HEK293 (cell line): ENCODE data around the gene TMEM239.

ENCODE experiments used
- CTCF ChIA-PET: fragments of 350-600 bp; formaldehyde crosslinking; extraction: SDS; loops from one replicate; lab custom pipeline; 2021; ENCODE audit warnings: antibody characterized with exemption; lab: Yijun Ruan, JAX
- POLR2A ChIA-PET: fragments of 300-600 bp; formaldehyde crosslinking; extraction: SDS; loops from one replicate; lab custom pipeline; 2020; ENCODE audit warnings: antibody characterized with exemption, inconsistent platforms; lab: Yijun Ruan, JAX
- H3K27ac ChIP-seq: fragments of 200-500 bp; sonication (Bioruptor generic); 2 replicates; pipeline ENCODE4 v1.5.1; 2014; ENCODE audit warnings: low read depth, low read length, control low read depth, inconsistent platforms; ENCODE audit errors: extremely low read depth
- H3K36me3 ChIP-seq, 2 experiments: fragments of 200-500 bp in 1 of 2; sonication (Bioruptor generic) in 1 of 2; 1 replicate in 1 of 2; 2 replicates in 1 of 2; pipeline ENCODE4 v1.5.1; 2014 to 2017; ENCODE audit warnings: inconsistent platforms in 2 of 2, low read length in 2 of 2; ENCODE audit not compliant: control insufficient read depth in 2 of 2, insufficient read depth in 1 of 2
- H3K4me1 ChIP-seq: fragments of 200-500 bp; sonication (Bioruptor generic); 2 replicates; pipeline ENCODE4 v1.5.1; 2014; ENCODE audit warnings: mild to moderate bottlenecking, low read length, inconsistent platforms; ENCODE audit not compliant: control insufficient read depth, insufficient read depth
- H3K4me3 ChIP-seq: 2 replicates; pipeline ENCODE4 v1.5.1; 2011; ENCODE audit warnings: low read depth, mild to moderate bottlenecking, control low read depth, low read length, moderate library complexity
- H3K9me3 ChIP-seq: fragments of 200-500 bp; sonication (Bioruptor generic); 2 replicates; pipeline ENCODE4 v1.5.1; 2014; ENCODE audit warnings: low read depth, low read length, inconsistent platforms; ENCODE audit not compliant: control insufficient read depth, insufficient read depth
- ATF2 ChIP-seq: fragments of 450-650 bp; formaldehyde crosslinking; IDR thresholded peaks from 2 replicates; pipeline ENCODE4 v1.5.1; 2016; ENCODE audit warnings: missing biosample characterization, missing genetic modification characterization, low read depth
- EGR2 ChIP-seq: fragments of 450-650 bp; formaldehyde crosslinking; IDR thresholded peaks from 2 replicates; pipeline ENCODE4 v1.5.1; 2016; ENCODE audit warnings: low read depth, missing biosample characterization, missing genetic modification characterization
- MEIS1 ChIP-seq: sonication (generic); formaldehyde crosslinking; IDR thresholded peaks from 2 replicates; pipeline ENCODE4 v1.8.1; 2022; ENCODE audit warnings: missing genetic modification reagents, mild to moderate bottlenecking, borderline replicate concordance
- PRDM4 ChIP-seq: fragments of 450-650 bp; formaldehyde crosslinking; IDR thresholded peaks from 2 replicates; pipeline ENCODE4 v1.5.1; 2017; ENCODE audit warnings: missing biosample characterization, missing genetic modification characterization
- REST ChIP-seq: fragments of 450-650 bp; formaldehyde crosslinking; IDR thresholded peaks from 2 replicates; pipeline ENCODE4 v1.5.1; 2016; ENCODE audit warnings: missing biosample characterization, missing genetic modification characterization
- TRIM28 ChIP-seq: IDR thresholded peaks from 2 replicates; pipeline ENCODE4 v1.6.1; 2011; ENCODE audit warnings: low read length, control low read depth, borderline replicate concordance
- ZBTB20 ChIP-seq: fragments of 450-650 bp; formaldehyde crosslinking; IDR thresholded peaks from 2 replicates; pipeline ENCODE4 v1.5.1; 2016; ENCODE audit warnings: missing biosample characterization, missing genetic modification characterization
- ZBTB21 ChIP-seq: fragments of 450-650 bp; formaldehyde crosslinking; IDR thresholded peaks from 2 replicates; pipeline ENCODE4 v1.5.1; 2017; ENCODE audit warnings: missing biosample characterization, missing genetic modification characterization
- ZBTB8A ChIP-seq: fragments of 450-650 bp; formaldehyde crosslinking; IDR thresholded peaks from 2 replicates; pipeline ENCODE4 v1.5.1; 2016; ENCODE audit warnings: missing biosample characterization, missing genetic modification characterization
- ZNF140 ChIP-seq: fragments of 450-650 bp; formaldehyde crosslinking; IDR thresholded peaks from 2 replicates; pipeline ENCODE4 v1.5.1; 2016; ENCODE audit warnings: missing biosample characterization, missing genetic modification characterization
- ZNF202 ChIP-seq: fragments of 450-650 bp; formaldehyde crosslinking; IDR thresholded peaks from 2 replicates; pipeline ENCODE4 v1.5.1; 2016; ENCODE audit warnings: missing biosample characterization, missing genetic modification characterization, borderline replicate concordance
- ZNF214 ChIP-seq: fragments of 450-650 bp; formaldehyde crosslinking; IDR thresholded peaks from 2 replicates; pipeline ENCODE4 v1.5.1; 2017; ENCODE audit warnings: missing biosample characterization, mild to moderate bottlenecking, missing genetic modification characterization, borderline replicate concordance
- ZNF488 ChIP-seq: fragments of 450-650 bp; formaldehyde crosslinking; IDR thresholded peaks from 2 replicates; pipeline ENCODE4 v1.5.1; 2016; ENCODE audit warnings: missing biosample characterization, missing genetic modification characterization
- ZNF596 ChIP-seq: fragments of 450-650 bp; IDR thresholded peaks from 2 replicates; pipeline ENCODE4 v1.5.0; 2018; ENCODE audit warnings: missing biosample characterization, mild to moderate bottlenecking, missing genetic modification characterization, moderate library complexity
- ZNF623 ChIP-seq: fragments of 450-650 bp; formaldehyde crosslinking; IDR thresholded peaks from 2 replicates; pipeline ENCODE4 v1.5.1; 2016; ENCODE audit warnings: missing biosample characterization, missing genetic modification characterization
- ZNF791 ChIP-seq: fragments of 450-650 bp; formaldehyde crosslinking; IDR thresholded peaks from 2 replicates; pipeline ENCODE4 v1.5.1; 2016; ENCODE audit warnings: missing biosample characterization, missing genetic modification characterization
- ZNF792 ChIP-seq: fragments of 450-650 bp; formaldehyde crosslinking; IDR thresholded peaks from 2 replicates; pipeline ENCODE4 v1.5.1; 2016; ENCODE audit warnings: missing biosample characterization, missing genetic modification characterization
- ZNF830 ChIP-seq: fragments of 450-650 bp; IDR thresholded peaks from 2 replicates; pipeline ENCODE4 v1.5.0; 2018; ENCODE audit warnings: missing biosample characterization, missing genetic modification characterization, low read depth, mild to moderate bottlenecking, moderate library complexity

TMEM239 gene

GRCh38 chr20:2795451-2795850 is 20.7 kb upstream of the TMEM239 start (continued):
- TF ChIP-seq ZNF488 (no peak), ZNF792 (tag by site-specific recombination) (no peak), ZNF791 (tag by site-specific recombination) (no peak), PRDM4 (no peak), ZNF830 (tag by site-specific recombination) (no peak)

GRCh38 chr20:2796011-2796660 is 20.0 kb upstream of the TMEM239 start:
- CTCF ChIA-PET, result no interaction called here
- TF ChIP-seq ZNF596, result no peak
- peaks cover 0 to 17% of the 10 kb centered on the region in 2 experiments; a peak in 1 of 3 replicates for H3K36me3 ChIP-seq
- no peak overlapping the region for H3K27ac ChIP-seq
- 0 out of 2 replicates have a peak, but pooled peaks cover 3% of the 10 kb centered on the region for H3K4me1 ChIP-seq
- H3K9me3 ChIP-seq, result no peaks in the 10 kb centered on the region
- H3K4me3 ChIP-seq, result no peak overlapping the region
- POLR2A ChIA-PET, result no interaction called here

GRCh38 chr20:2797136-2797983 is 18.8 kb upstream of the TMEM239 start:
- Histone ChIP-seq H3K27ac (no peak overlapping the region), H3K4me3 (no peak overlapping the region), H3K36me3 (peaks cover 0 to 17% of the 10 kb centered on the region in 2 experiments; a peak in 1 of 3 replicates), H3K4me1 (0 out of 2 replicates have a peak, but pooled peaks cover 3% of the 10 kb centered on the region), H3K9me3 (no peaks in the 10 kb centered on the region)
- TF ChIP-seq ZNF140 (tag by site-specific recombination) (no peak), ZBTB20 (no peak), TRIM28 (no peak), ZNF214 (tag by site-specific recombination) (no peak), ZNF623 (no peak), ATF2 (no peak)
- CTCF ChIA-PET, result no interaction called here
- POLR2A ChIA-PET, result no interaction called here

GRCh38 chr20:2798095-2798805 is 17.9 kb upstream of the TMEM239 start:
- H3K9me3 ChIP-seq, result no peaks in the 10 kb centered on the region
- peaks cover 0 to 17% of the 10 kb centered on the region in 2 experiments; a peak in 1 of 3 replicates for H3K36me3 ChIP-seq
- POLR2A ChIA-PET, result no interaction called here
- no peak overlapping the region for H3K4me3 ChIP-seq
- H3K4me1 ChIP-seq, result 0 out of 2 replicates have a peak, but pooled peaks cover 3% of the 10 kb centered on the region
- no peak overlapping the region for H3K27ac ChIP-seq
- CTCF ChIA-PET, result interaction anchor here (1.2 kb wide), 1 partner anchor 45 kb away, joined by 3 read pairs; no protein-coding TSS in a partner anchor
- TF ChIP-seq EGR2 (no peak), REST (no peak), ZNF202 (no peak), MEIS1 (CRISPR knock-in tag) (no peak), ZBTB21 (tag by site-specific recombination) (no peak), ZBTB8A (tag by site-specific recombination) (no peak)
